Purkinje cell (primary cell): Measurements from ENCODE around the gene ITGA3. TPM values are rescaled to one million over a fixed set of nuclear protein-coding genes. Genes with fewer than 3 reads are reported as not detected.

ENCODE experiments used
- polyA plus RNA-seq: library from polyadenylated mRNA; unstranded; fragments of >200 nt; fragmentation: Nextera tagmentation; gene quantifications from 2 replicates; pipeline ENCODE4 v1.2.1, GENCODE V29; 2014

ITGA3 gene
- polyA plus RNA-seq, result 11.4 and 18.8 TPM in 2 replicates

GRCh38 chr17:50055426-50056216 is at the start of gene ITGA3:
Gene ITGA3 (plus strand): TSS chr17:50056110. CDS start chr17:50056440, 330 bp downstream.

GRCh38 chr17:50094753-50095619 is 39.1 kb downstream of the ITGA3 start, which contains the start of gene PDK2:
Gene PDK2 (plus strand): TSS chr17:50095351. CDS start chr17:50095436, 85 bp downstream.

GRCh38 chr17:50129728-50130558 is 74.0 kb downstream of the ITGA3 start, which contains the start of gene SAMD14:
Gene SAMD14 (minus strand): TSS chr17:50130160. CDS start chr17:50124959, 5,201 bp downstream.

Other genes starting within 250 kb of the ITGA3 start
- not detected in 2 replicates for gene TAC4, start 208.0 kb upstream of the ITGA3 start, polyA plus RNA-seq
- gene DLX4, start 86.9 kb upstream of the ITGA3 start, polyA plus RNA-seq, result not detected in 2 replicates
- gene DLX3, start 60.9 kb upstream of the ITGA3 start, polyA plus RNA-seq, result not detected in 2 replicates
- gene PDK2, start 39.2 kb downstream of the ITGA3 start, polyA plus RNA-seq, result 9.7 and 16.4 TPM in 2 replicates
- not detected in 2 replicates for gene SAMD14, start 74.0 kb downstream of the ITGA3 start, polyA plus RNA-seq
- gene PPP1R9B, start 94.6 kb downstream of the ITGA3 start, polyA plus RNA-seq, result 1.0 and 1.2 TPM in 2 replicates
- not detected in 2 replicates for gene SGCA, start 109.9 kb downstream of the ITGA3 start, polyA plus RNA-seq
- 0.15 TPM in 1 of 2 replicates, not detected in the other for gene COL1A1, start 145.5 kb downstream of the ITGA3 start, polyA plus RNA-seq
- not detected in 2 replicates for gene TMEM92, start 218.4 kb downstream of the ITGA3 start, polyA plus RNA-seq